ENCODE results near the gene PSMA3. TPM values are rescaled to one million over a fixed set of nuclear protein-coding genes. Genes with fewer than 3 reads are reported as not detected.
A peak's percentile ranks its signal among the peaks of the same experiment; 100 is the strongest.

Gene PSMA3
- total RNA-seq, 2 donors from 2014 or later, result 78.9 to 85.3 TPM

GRCh38 chr14:58200846-58201245, 43.8 kb upstream of the PSMA3 start:
- Histone ChIP-seq H3K9me3 (no peaks in the 10 kb centered on the region), H3K27me3 (no peaks in the 10 kb centered on the region), H3K4me3 (peak overlapping the region; percentile 81 to 82), H3K4me1 (peaks cover 0 to 14% of the 10 kb centered on the region in 2 donors), H3K27ac (peak overlapping the region; percentile 91 to 93), H3K36me3 (peaks cover 12% of the 10 kb centered on the region)
- DNase-seq (ENCODE audit: low spot score), result no peak
- no peak for TF ChIP-seq CTCF (IDR thresholded peaks at IDR 0.05)

GRCh38 chr14:58213176-58213575, 31.5 kb upstream of the PSMA3 start:
- Histone ChIP-seq H3K36me3 (peaks cover 67% of the 10 kb centered on the region), H3K4me1 (no peaks in the 10 kb centered on the region)
- no peak for DNase-seq (ENCODE audit: low spot score)

GRCh38 chr14:58215191-58215914, 29.3 kb upstream of the PSMA3 start:
- TF ChIP-seq CTCF (IDR thresholded peaks at IDR 0.05), result no peak
- peaks cover 66% of the 10 kb centered on the region for H3K36me3 ChIP-seq
- no peaks in the 10 kb centered on the region for H3K27me3 ChIP-seq
- no peak overlapping the region for H3K4me3 ChIP-seq
- no peaks in the 10 kb centered on the region for H3K9me3 ChIP-seq
- DNase-seq (ENCODE audit: low spot score), result no peak
- H3K27ac ChIP-seq, result no peak overlapping the region
- no peaks in the 10 kb centered on the region for H3K4me1 ChIP-seq

More at GRCh38 chr14:58213176-58213575, 31.5 kb upstream of the PSMA3 start:
- Histone ChIP-seq H3K27me3 (no peaks in the 10 kb centered on the region), H3K27ac (no peak overlapping the region), H3K9me3 (no peaks in the 10 kb centered on the region), H3K4me3 (no peak overlapping the region)
- TF ChIP-seq CTCF (IDR thresholded peaks at IDR 0.05), result no peak

- Histone ChIP-seq H3K9me3 (no peaks in the 10 kb centered on the region), H3K27ac (no peak overlapping the region), H3K36me3 (peaks cover 70% of the 10 kb centered on the region), H3K4me3 (no peak overlapping the region), H3K27me3 (no peaks in the 10 kb centered on the region), H3K4me1 (no peaks in the 10 kb centered on the region)
- no peak for DNase-seq (ENCODE audit: low spot score)
- TF ChIP-seq CTCF (IDR thresholded peaks at IDR 0.05), result no peak
Observed at GRCh38 chr14:58216544-58216943, 28.1 kb upstream of the PSMA3 start.

- no peaks in the 10 kb centered on the region for H3K27me3 ChIP-seq
- no peak for DNase-seq (ENCODE audit: low spot score)
- no peak overlapping the region for H3K4me3 ChIP-seq
- no peak overlapping the region for H3K27ac ChIP-seq
- H3K36me3 ChIP-seq, result peaks cover 36% of the 10 kb centered on the region
- H3K9me3 ChIP-seq, result no peaks in the 10 kb centered on the region
- no peaks in the 10 kb centered on the region for H3K4me1 ChIP-seq
- TF ChIP-seq CTCF (IDR thresholded peaks at IDR 0.05), result no peak
Observed at GRCh38 chr14:58227096-58227819, 17.4 kb upstream of the PSMA3 start.
